ENCODE measurements around the gene B3GNT8. TPM values are rescaled to one million over a fixed set of nuclear protein-coding genes. Genes with fewer than 3 reads are reported as not detected.

The B3GNT8 gene
- total and polyA plus RNA-seq, 2 experiments from 2014 or later: 0.71 to 1.8 TPM

DNA sequence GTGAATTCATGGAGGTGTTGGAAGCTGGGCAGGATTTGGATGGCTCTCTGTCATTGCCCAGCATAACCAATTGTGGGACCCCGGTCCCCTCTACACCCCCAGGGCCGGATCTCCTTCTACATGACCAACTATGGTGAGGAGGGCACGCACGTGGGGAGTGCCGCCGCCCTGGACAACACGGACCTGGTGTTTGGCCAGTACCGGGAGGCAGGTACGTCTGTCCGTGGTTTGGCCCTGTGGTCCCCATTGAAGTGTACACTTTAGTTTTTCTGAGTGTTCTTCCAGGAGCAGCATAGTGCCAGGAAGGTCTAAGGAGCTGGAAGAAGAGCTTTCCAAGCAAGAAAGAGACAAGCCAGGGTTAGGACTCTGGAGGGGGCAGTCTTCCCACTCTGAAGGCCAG, 13.2 kb downstream of the B3GNT8 start (continued):
- TF ChIP-seq ZNF331 (CRISPR knock-in tag; IDR thresholded peaks at IDR 0.05; ENCODE audit: low read depth) (no peak), ZNF114 (CRISPR knock-in tag; IDR thresholded peaks at IDR 0.05) (no peak), REST (IDR thresholded peaks at IDR 0.05; ENCODE audit: unreplicated experiment) (no peak), EZH2 (IDR thresholded peaks at IDR 0.05; ENCODE audit: low read depth, unreplicated experiment) (no peak), STAT1 (IDR thresholded peaks at IDR 0.05; ENCODE audit: unreplicated experiment) (no peak), JUNB (IDR thresholded peaks at IDR 0.05; ENCODE audit: unreplicated experiment) (no peak), CREB1 (CRISPR knock-in tag; IDR thresholded peaks at IDR 0.05; ENCODE audit: low read depth) (no peak), NANOG (IDR thresholded peaks at IDR 0.05; ENCODE audit: borderline replicate concordance) (no peak)
- TF ChIP-seq, protein P1, sequence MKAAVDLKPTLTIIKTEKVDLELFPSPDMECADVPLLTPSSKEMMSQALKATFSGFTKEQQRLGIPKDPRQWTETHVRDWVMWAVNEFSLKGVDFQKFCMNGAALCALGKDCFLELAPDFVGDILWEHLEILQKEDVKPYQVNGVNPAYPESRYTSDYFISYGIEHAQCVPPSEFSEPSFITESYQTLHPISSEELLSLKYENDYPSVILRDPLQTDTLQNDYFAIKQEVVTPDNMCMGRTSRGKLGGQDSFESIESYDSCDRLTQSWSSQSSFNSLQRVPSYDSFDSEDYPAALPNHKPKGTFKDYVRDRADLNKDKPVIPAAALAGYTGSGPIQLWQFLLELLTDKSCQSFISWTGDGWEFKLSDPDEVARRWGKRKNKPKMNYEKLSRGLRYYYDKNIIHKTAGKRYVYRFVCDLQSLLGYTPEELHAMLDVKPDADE (IDR thresholded peaks at IDR 0.05): no peak

DNA sequence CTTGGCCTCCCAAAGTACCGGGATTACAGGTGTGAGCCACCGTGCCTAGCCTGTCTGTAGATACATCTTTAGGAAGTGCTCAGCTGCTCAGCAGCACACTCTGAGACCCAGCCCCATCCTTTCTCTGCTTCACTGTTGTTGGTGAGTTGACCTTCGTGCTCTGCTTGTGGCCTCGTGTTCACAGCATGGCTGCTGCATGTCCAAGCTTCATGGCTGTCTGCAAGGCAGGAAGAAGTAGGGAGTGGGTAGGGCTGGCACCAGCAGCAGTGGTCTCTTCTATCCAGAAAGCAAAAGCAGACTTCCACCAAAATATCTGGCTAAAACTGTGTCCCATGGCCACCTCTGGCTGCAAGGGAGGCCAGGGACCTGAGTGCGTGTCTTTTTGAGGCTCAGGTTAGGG, 14.2 kb downstream of the B3GNT8 start:
- no peak overlapping the region for H2AFZ ChIP-seq
- H3K27me3 ChIP-seq (ENCODE audit: insufficient read depth): no peaks in the 10 kb centered on the region
- no peaks in the 10 kb centered on the region for H3K36me3 ChIP-seq (ENCODE audit: insufficient read depth)
- no peaks in the 10 kb centered on the region for H3K79me2 ChIP-seq (replicated peaks; ENCODE audit: insufficient read depth)
- peaks cover 11% of the 10 kb centered on the region; the same call in 2 of the 3 replicates for H3K36me3 Mint-ChIP-seq (ENCODE audit: low read depth)
- no peak for ATAC-seq
- H3K27ac ChIP-seq (ENCODE audit: low read depth): no peak overlapping the region
- DNase-seq (ENCODE audit: low spot score): no peak
- H3K4me3 ChIP-seq: no peak overlapping the region
- no peak overlapping the region for H3K27ac Mint-ChIP-seq
- H3K9me2 ChIP-seq (ENCODE audit: insufficient read depth): no peaks in the 10 kb centered on the region
- H3K4me2 ChIP-seq: no peak overlapping the region
- H3K4me1 ChIP-seq (ENCODE audit: insufficient read depth): no peaks in the 10 kb centered on the region
- no peaks in the 10 kb centered on the region for H3K9me3 Mint-ChIP-seq
- peaks cover 10% of the 10 kb centered on the region for H3K27me3 Mint-ChIP-seq (ENCODE audit: insufficient read depth, low read depth, poor library complexity)
- H3K4me1 Mint-ChIP-seq: no peaks in the 10 kb centered on the region; the same call in 2 of the 3 replicates
- H3F3A ChIP-seq (replicated peaks; ENCODE audit: low read depth): no peaks in the 10 kb centered on the region
- no peak overlapping the region for H3K4me3 Mint-ChIP-seq
- H4K20me1 ChIP-seq (replicated peaks; ENCODE audit: insufficient read depth): no peaks in the 10 kb centered on the region
- TF ChIP-seq POLR2AphosphoS5 (IDR thresholded peaks at IDR 0.05; ENCODE audit: low read depth) (no peak), EZH2phosphoT487 (IDR thresholded peaks at IDR 0.05; ENCODE audit: unreplicated experiment) (no peak), CREB1 (CRISPR knock-in tag; IDR thresholded peaks at IDR 0.05; ENCODE audit: low read depth) (no peak), REST (IDR thresholded peaks at IDR 0.05; ENCODE audit: unreplicated experiment) (no peak)
- TF ChIP-seq, protein P2, sequence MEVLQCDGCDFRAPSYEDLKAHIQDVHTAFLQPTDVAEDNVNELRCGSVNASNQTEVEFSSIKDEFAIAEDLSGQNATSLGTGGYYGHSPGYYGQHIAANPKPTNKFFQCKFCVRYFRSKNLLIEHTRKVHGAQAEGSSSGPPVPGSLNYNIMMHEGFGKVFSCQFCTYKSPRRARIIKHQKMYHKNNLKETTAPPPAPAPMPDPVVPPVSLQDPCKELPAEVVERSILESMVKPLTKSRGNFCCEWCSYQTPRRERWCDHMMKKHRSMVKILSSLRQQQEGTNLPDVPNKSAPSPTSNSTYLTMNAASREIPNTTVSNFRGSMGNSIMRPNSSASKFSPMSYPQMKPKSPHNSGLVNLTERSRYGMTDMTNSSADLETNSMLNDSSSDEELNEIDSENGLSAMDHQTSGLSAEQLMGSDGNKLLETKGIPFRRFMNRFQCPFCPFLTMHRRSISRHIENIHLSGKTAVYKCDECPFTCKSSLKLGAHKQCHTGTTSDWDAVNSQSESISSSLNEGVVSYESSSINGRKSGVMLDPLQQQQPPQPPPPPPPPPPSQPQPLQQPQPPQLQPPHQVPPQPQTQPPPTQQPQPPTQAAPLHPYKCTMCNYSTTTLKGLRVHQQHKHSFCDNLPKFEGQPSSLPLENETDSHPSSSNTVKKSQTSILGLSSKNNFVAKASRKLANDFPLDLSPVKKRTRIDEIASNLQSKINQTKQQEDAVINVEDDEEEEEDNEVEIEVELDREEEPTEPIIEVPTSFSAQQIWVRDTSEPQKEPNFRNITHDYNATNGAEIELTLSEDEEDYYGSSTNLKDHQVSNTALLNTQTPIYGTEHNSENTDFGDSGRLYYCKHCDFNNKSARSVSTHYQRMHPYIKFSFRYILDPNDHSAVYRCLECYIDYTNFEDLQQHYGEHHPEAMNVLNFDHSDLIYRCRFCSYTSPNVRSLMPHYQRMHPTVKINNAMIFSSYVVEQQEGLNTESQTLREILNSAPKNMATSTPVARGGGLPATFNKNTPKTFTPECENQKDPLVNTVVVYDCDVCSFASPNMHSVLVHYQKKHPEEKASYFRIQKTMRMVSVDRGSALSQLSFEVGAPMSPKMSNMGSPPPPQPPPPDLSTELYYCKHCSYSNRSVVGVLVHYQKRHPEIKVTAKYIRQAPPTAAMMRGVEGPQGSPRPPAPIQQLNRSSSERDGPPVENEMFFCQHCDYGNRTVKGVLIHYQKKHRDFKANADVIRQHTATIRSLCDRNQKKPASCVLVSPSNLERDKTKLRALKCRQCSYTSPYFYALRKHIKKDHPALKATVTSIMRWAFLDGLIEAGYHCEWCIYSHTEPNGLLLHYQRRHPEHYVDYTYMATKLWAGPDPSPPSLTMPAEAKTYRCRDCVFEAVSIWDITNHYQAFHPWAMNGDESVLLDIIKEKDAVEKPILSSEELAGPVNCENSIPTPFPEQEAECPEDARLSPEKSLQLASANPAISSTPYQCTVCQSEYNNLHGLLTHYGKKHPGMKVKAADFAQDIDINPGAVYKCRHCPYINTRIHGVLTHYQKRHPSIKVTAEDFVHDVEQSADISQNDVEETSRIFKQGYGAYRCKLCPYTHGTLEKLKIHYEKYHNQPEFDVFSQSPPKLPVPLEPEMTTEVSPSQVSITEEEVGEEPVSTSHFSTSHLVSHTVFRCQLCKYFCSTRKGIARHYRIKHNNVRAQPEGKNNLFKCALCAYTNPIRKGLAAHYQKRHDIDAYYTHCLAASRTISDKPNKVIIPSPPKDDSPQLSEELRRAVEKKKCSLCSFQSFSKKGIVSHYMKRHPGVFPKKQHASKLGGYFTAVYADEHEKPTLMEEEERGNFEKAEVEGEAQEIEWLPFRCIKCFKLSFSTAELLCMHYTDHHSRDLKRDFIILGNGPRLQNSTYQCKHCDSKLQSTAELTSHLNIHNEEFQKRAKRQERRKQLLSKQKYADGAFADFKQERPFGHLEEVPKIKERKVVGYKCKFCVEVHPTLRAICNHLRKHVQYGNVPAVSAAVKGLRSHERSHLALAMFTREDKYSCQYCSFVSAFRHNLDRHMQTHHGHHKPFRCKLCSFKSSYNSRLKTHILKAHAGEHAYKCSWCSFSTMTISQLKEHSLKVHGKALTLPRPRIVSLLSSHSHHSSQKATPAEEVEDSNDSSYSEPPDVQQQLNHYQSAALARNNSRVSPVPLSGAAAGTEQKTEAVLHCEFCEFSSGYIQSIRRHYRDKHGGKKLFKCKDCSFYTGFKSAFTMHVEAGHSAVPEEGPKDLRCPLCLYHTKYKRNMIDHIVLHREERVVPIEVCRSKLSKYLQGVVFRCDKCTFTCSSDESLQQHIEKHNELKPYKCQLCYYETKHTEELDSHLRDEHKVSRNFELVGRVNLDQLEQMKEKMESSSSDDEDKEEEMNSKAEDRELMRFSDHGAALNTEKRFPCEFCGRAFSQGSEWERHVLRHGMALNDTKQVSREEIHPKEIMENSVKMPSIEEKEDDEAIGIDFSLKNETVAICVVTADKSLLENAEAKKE (CRISPR knock-in tag; IDR thresholded peaks at IDR 0.05): no peak

Measured in GM23338 (cell line).